ENCODE data around the gene MYL7.

MYL7 gene

GRCh38 chr7:44112231-44112996, 28.7 kb downstream of the MYL7 start:
- no peak for DNase-seq (ENCODE audit: low read depth, low spot score)
- ChIA-PET POLR2A (interaction anchor here (0.6 kb wide), 1 partner anchor 88 kb away, joined by 3 read pairs; no protein-coding TSS in a partner anchor), CTCF (interaction anchor here (1.7 to 2.5 kb wide), 2 partner anchors 10 to 13 kb away, joined by 5 to 8 read pairs; no protein-coding TSS in a partner anchor)
- H3K4me3 ChIP-seq (ENCODE audit: low read depth, low read length), result no peak overlapping the region
- no peak for TF ChIP-seq CTCF (IDR thresholded peaks at IDR 0.05; ENCODE audit: insufficient read depth, low read length, missing control alignments)

DNA sequence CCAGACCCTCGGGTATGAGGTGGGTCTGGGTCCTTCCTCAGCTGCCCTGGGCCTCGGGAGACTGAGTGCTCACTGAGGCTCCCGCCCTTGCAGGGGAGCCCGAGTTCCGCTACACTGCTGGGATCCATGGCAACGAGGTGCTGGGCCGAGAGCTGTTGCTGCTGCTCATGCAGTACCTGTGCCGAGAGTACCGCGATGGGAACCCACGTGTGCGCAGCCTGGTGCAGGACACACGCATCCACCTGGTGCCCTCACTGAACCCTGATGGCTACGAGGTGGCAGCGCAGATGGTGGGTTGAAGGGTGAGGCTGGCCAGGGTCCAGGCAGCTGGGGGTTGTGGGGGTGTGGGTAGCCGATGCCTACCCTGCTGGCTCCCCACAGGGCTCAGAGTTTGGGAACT, 29.4 kb downstream of the MYL7 start:
- ChIA-PET CTCF (interaction anchor here (1.7 to 2.5 kb wide), 2 partner anchors 11 to 12 kb away, joined by 5 to 8 read pairs; no protein-coding TSS in a partner anchor), POLR2A (interaction anchor here (0.6 kb wide), 1 partner anchor 87 kb away, joined by 3 read pairs; no protein-coding TSS in a partner anchor)
- no peak for TF ChIP-seq CTCF (IDR thresholded peaks at IDR 0.05; ENCODE audit: insufficient read depth, low read length, missing control alignments)
- H3K4me3 ChIP-seq (ENCODE audit: low read depth, low read length), result no peak overlapping the region
- no peak for DNase-seq (ENCODE audit: low read depth, low spot score)

DNA sequence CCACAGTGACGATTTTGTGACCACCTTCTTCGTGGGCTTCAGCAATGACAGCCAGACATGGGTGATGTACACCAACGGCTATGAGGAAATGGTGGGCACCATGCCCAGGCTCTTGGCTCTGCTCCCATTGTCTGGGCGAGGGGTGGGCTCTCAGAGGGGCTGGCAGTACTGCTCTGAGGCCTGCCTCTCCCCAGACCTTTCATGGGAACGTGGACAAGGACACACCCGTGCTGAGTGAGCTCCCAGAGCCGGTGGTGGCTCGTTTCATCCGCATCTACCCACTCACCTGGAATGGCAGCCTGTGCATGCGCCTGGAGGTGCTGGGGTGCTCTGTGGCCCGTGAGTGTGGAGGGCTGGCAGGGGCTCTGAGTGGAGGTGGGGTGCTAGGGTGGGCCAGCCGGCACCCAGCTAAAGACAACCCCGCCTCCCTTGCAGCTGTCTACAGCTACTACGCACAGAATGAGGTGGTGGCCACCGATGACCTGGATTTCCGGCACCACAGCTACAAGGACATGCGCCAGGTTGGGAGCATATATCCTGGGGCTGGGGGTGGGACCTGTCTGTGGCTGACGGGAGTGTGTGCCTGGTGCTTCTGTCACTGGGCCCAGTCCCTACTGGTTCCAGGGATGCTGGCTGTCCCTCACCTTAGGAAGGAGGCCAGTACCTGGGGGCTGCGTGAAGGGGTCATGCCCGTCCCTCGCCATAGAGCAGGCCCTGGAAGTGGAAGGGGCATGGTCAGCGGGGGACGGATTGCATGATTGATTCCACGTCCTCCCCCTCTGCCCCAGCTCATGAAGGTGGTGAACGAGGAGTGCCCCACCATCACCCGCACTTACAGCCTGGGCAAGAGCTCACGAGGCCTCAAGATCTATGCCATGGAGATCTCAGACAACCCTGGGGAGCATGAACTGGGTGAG, 30.2 kb downstream of the MYL7 start:
- DNase-seq (ENCODE audit: low read depth, low spot score), result no peak
- CTCF ChIA-PET, result interaction anchor here (2.5 kb wide), 1 partner anchor 11 kb away, joined by 8 read pairs; no protein-coding TSS in a partner anchor
- TF ChIP-seq CTCF (IDR thresholded peaks at IDR 0.05; ENCODE audit: insufficient read depth, low read length, missing control alignments), result no peak
- POLR2A ChIA-PET, result interaction anchor here (1.1 to 1.2 kb wide), 2 partner anchors 12 kb away, joined by 3 read pairs; partner anchors contain the start of gene POLD2
- H3K4me3 ChIP-seq (ENCODE audit: low read depth, low read length), result no peak overlapping the region

- no peak for TF ChIP-seq CTCF (IDR thresholded peaks at IDR 0.05; ENCODE audit: insufficient read depth, low read length, missing control alignments)
- DNase-seq (ENCODE audit: low read depth, low spot score), result no peak
- ChIA-PET POLR2A (interaction anchor here (1.1 to 1.2 kb wide), 2 partner anchors 11 to 13 kb away, joined by 3 read pairs; partner anchors contain the start of gene POLD2), CTCF (interaction anchor here (1.0 to 2.5 kb wide), 2 partner anchors 10 to 28 kb away, joined by 3 to 8 read pairs; no protein-coding TSS in a partner anchor)
- H3K4me3 ChIP-seq (ENCODE audit: low read depth, low read length), result no peak overlapping the region
Measured at GRCh38 chr7:44109991-44110390, 31.1 kb downstream of the MYL7 start.

GRCh38 chr7:44108768-44109750, 32.1 kb downstream of the MYL7 start:
- TF ChIP-seq CTCF (IDR thresholded peaks at IDR 0.05; ENCODE audit: insufficient read depth, low read length, missing control alignments), result no peak
- CTCF ChIA-PET, result interaction anchor here (1.0 to 2.5 kb wide), 2 partner anchors 9 to 28 kb away, joined by 3 to 8 read pairs; no protein-coding TSS in a partner anchor
- H3K4me3 ChIP-seq (ENCODE audit: low read depth, low read length), result no peak overlapping the region
- DNase-seq (ENCODE audit: low read depth, low spot score), result no peak
- POLR2A ChIA-PET, result interaction anchor here (0.7 to 1.2 kb wide), 2 partner anchors 8 to 10 kb away, joined by 3 to 4 read pairs; no protein-coding TSS in a partner anchor
